D341Med (cell line): ENCODE measurements around the gene USP28.
A peak's percentile ranks its signal among the peaks of the same experiment; 100 is the strongest.
"Not testable (repeated sequence)": the region's sequence is repeated elsewhere in the genome, so short reads cannot be mapped to it uniquely, and the experiment has no call there.

ENCODE experiments used
- DNase-seq: peaks from one replicate; pipeline ENCODE4 v3.0.0; 2012; ENCODE audit warnings: low spot score

The USP28 gene

DNA sequence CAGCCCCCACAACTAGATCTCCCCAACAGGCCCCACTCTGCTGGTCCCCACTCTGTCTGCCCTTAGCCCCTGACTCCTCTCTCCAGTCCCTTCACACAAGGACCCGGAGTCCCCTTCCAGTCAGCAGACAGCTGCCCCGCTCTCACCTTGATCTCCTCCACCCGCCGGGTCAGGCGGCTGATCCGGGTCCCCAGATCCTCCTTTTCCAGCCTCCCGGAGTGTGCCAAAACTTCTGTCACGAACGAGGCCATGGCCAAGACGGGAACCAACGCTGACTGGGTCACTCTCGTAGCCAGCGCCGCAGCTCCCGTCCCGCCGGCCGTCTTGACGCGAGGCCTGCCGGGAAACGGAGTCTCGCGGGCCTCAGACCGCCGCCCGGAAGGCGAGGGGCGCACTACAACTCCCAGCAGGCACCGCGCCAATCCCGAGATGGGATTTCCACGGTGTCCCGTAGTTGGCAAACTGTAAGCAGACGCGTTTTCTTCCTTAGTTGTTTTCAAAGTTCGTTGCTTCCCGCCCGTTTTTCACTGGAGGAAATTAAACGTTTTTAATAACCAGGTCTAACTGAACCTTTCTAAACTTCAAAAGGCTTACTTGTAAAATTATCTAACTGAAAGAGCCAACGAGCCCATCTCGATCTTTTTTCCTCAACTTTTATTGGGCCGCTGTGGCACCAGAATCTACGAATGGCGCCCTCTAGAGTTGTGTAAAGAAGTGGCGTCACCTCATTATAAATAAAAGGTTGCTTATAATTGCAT lies 101.8 kb downstream of the USP28 start, which contains the start of gene ZW10:
ZW10 (minus strand) TSS at position 277 of the 758 bp plus-strand sequence; CDS start at position 251, 26 bp downstream.
- peak; percentile 94 for DNase-seq

DNA sequence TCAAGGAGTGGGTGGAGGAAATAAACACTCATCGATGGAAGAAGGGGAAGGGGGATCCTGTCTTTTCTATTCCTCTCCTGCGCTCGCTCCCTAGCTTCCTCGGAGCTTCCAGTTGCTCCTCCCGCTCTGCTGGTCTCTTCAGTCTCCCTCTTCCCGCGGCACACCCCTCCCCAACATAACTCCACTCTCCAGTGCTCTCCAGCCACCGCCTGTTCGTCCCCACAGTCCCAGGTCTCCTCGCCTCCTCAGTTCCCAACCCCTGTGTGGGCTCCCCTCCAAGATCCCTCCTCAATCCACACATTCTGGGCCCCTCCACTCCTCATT lies 102.3 kb downstream of the USP28 start:
- DNase-seq: no peak

DNA sequence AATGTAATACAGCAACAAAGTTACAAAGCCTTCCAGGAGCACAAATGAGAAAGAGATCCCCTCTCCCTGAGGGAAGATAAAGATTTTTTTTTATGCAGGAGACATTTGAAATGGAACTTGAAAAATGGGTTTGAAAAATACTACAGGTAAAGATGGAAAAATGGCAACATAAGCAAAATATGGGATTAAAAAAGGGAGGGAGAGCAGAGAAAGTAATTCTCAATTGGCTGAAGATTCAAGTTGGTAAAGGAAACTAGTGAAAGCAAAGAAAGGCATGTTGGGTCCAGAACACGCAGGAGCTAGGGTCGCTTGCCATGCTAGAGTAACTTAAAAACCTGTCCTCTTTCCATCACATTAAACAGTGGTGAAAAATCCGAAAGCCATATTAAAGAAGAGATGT lies 103.4 kb downstream of the USP28 start:
- no peak for DNase-seq

DNA sequence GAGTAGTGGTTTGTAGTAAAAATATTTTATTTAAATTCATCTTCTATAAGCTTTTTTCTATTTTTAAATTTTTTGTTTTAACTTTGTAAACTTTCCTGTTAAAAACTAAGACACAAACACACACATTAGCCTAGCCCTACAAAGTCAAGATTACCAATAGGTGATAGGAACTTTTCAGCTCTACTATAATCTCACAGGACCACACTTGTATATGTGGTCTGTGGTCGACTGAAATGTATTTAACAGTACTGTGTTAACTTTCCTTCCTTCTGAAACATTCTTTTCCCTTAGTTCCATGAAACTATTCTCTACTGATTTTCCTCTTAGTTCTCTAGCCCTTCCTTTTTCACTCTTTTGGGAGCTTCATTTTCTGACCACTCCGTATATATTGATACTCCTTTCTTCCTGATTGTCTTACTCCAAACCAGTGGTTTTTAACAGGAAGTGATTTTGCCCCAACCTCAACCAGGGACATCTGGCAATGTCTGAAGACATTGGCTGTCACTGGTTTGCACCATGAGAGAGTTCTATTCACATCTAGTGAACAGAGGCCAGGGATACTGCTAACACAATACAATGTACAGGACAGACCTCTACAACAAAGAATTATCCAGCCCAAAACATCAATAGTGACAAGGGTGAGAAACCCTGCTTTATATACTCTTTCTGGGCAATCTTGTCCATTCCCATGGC lies 110.7 kb downstream of the USP28 start:
- no peak for DNase-seq

DNA sequence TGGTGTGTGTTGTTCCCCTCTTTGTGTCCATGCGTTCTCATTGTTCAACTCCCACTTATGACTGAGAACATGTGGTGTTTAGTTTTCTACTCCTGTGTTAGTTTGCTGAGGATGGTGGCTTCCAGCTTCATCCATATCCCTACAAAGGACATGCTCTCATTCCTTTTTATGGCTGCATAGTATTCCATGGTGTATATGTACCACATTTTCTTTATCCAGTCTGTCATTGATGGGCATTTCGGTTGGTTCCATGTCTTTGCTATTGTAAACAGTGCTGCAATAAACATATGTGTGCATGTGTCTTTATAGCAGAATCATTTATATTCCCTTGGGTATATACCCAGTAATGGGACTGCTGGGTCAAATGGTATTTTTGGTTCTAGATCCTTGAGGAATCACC lies 112.3 kb downstream of the USP28 start:
- DNase-seq: not testable (repeated sequence)

DNA sequence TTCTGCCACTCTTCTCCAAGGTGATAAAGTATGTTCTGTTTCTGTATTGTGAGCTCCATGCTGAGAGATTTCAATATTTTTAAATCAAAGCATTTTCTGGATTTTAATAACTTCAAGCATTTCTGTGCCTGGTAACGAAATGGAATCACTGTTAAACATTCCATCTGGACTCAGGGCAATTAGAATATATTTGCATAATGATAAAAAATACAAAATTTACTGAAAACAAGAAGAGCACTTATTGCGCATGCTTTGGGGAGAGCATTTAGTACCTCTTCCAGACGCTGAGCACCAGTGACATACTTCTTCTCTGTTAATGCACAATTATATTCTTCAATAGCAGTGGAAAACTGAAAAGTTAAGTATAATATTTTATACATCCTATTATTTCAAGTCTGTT lies 115.1 kb downstream of the USP28 start:
- no peak for DNase-seq

DNA sequence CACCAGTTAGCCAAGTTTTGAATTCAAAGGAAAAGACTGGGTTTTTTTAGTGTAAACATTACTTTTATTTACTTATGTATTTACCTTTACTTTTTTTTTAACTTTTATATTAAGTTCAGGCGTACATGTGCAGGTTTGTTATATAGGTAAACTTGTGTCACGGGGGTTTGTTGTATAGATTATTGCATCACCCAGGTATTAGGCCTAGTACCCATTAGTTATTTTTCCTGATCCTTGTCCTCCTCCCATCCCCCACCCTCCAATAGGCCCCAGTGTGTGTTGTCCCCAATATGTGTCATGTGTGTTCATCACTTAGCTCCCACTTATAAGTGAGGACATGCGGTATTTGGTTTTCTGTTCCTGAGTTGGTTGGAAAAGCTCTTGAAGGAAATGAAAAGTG lies 122.4 kb downstream of the USP28 start:
- DNase-seq: no peak
